ENCODE results near the gene PPY.

DNA sequence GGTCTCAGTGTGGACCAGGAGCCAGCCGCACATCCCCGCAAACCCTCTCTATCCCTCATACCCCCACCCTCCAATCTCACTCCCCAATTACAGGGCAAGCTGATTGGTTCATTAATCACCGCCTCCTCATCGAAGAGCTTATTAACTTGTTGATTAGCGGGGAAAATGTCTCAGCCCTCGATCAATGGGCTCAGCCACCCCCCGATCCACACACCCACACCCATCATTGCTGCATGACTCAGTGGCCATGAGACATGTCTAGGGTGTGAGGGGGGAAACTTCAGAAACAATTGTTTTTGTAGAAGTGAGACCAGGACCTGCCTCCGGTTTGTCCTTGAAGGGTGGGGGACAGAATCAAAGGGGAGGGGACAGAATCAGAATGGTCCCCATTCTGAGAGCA is 13.9 kb upstream of the PPY start:
- no peak for TF ChIP-seq GATA2 (IDR thresholded peaks at IDR 0.05; ENCODE audit: low read depth, low read length)
- no peak for TF ChIP-seq GATA3 (IDR thresholded peaks at IDR 0.05; ENCODE audit: low read depth, low read length)

All from SH-SY5Y (cell line).